IPS-11a (cell line): Measurements from ENCODE around the gene AGK.
"Not testable (repeated sequence)": the region's sequence is repeated elsewhere in the genome, so short reads cannot be mapped to it uniquely, and the experiment has no call there.

ENCODE experiments used
- H3K4me3 ChIP-seq: one replicate; pipeline ENCODE4 v1.5.1; 2013; ENCODE audit warnings: low read depth, low read length, control low read depth

AGK gene

DNA sequence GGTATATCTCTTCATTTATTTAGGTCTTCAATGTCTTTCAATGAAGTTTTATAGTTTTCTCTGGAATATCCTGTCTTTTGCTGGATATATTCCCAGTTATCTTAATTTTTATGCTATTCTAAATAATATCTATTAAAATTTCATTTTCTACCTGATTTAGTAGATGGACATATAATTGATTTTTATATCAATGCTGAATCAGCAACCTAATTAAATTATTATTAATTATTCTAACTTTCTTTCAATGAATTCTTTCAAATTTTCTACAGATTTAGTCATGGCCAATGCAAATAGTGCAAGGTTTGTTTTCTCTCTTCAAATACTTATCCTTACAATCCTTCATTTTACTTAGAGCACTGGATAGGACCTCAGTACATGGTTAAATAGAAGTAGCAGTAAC is 94.0 kb downstream of the AGK start:
- no peak overlapping the region for H3K4me3 ChIP-seq

DNA sequence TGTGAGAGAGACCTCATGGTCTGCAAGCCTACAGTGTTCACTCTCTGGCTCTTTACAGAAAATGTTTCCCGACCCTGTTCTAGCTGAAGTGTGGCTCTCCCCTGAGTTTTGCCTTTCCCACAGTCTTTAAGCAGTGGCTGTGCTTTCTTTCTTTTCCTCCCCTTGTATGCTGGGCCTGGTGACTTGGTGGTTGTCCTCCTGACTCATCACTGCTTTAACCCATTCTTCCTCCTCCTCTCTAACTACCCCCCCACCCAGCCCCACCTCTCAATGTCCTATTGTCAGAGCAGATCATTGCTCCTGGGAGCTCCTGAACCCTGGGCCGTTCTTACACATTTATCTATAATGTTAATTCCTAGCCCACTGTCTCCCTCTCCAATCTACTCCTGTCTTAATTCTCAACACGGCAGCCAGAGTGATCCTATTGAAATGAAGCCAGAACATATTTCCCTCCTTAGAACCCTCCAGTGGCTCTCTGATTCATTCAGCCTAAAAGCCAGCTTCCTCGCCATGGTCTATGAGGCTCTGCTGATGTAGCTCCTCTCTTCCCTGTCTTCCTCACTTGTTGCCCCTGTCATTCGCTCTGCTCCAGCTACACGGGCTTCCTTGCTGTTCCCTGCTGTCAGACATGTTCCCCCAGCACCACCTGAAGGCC is 95.7 kb downstream of the AGK start:
- no peak overlapping the region for H3K4me3 ChIP-seq

- not testable (repeated sequence) for H3K4me3 ChIP-seq
Measured at GRCh38 chr7:141647701-141648100, 96.5 kb downstream of the AGK start.

DNA sequence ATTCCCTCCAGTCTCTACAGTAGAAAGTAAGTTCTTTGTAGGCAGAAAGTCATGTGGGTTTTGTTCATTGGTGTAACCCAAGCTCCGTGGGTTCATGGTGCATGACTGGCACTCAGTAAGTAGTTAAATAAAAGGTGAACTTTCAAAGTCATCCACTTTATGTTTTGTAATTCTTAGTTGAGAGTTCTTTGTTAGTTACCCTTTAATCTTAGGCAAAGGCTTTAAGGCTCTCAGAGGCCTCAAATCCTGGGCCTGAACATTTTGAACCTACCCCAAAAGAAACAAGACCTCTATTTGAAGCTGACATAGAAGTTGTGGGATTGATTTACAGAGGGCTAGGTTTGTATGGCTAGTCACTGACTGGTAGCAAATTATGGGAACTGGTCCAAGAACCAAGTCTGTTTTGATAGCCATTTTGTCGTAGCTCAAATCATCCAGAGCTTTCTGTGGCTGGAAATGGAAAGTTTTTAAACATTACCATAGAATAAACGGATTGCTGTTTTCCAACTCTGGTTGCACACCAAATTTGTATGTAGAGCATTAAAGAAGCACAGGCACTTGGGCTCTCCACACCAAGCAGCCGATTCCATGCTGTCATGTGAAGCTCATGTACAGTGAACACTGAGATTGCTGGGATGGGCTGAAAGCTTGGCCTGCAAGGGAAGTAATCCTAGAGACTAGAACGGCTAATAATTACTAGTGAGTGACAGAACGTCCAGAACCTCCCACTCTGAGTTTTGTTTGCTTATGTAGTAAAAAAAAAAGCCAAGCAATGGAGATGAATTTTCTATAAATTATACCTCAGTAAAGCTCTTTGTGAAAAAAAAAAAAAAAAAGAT is 97.3 kb downstream of the AGK start:
- no peak overlapping the region for H3K4me3 ChIP-seq

DNA sequence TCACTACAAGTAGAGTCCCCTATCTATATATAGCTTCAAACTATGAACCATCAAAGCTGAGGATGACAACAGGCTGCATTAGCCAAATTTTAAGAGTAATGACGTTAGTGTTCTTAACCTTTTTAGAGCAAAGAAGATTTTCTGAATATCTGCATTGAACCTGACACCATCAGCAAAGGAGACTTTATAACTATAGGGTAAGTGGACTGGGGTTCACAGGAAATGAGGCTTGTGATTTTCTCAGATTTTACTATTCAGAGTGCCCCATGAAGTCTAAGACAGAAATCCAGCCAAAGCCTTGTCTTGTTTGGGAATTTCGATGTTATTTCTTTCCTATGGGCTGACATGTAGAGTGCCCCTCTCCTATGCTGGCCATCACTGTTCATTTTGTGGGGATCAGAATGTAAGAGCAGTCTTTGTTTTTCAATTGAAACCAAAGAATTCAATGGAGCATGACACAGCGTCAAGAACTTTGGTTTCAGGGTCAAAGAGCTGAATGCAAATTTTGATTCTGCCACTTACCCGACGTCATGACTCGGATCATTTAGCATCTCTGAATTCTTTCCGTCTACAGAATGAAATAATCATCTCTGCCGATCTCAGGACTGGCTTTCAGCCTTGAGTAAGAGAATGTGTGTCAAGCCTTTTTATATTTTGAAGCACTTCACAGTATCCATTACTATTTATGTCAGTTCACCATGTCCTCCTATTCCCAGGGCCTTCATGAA is 98.1 kb downstream of the AGK start:
- H3K4me3 ChIP-seq: no peak overlapping the region

- no peak overlapping the region for H3K4me3 ChIP-seq
Measured at GRCh38 chr7:141649865-141650634, 98.8 kb downstream of the AGK start.

DNA sequence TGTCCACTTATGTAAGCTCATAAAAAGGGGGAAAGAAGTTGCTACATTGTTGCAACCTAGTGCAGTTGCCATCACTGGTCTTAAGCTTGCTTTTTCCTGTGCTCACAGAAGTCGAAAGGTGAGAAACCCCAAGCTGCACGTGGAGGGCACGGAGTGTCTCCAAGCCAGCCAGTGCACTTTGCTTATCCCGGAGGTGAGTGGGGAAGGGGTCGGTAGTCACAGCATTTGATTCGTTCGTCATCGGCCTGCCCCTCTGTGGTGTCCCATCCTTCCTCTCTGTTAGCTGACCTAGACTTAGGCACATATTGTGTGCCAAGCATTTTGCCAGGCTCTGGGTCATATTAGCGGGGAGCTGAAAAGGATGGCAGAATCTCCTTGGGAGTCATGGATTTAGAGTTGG is 100.2 kb downstream of the AGK start:
- H3K4me3 ChIP-seq: no peak overlapping the region

GRCh38 chr7:141652691-141653090 is 101.5 kb downstream of the AGK start:
- H3K4me3 ChIP-seq: no peak overlapping the region

- H3K4me3 ChIP-seq: no peak overlapping the region
Measured at GRCh38 chr7:141654551-141654950, 103.3 kb downstream of the AGK start.

DNA sequence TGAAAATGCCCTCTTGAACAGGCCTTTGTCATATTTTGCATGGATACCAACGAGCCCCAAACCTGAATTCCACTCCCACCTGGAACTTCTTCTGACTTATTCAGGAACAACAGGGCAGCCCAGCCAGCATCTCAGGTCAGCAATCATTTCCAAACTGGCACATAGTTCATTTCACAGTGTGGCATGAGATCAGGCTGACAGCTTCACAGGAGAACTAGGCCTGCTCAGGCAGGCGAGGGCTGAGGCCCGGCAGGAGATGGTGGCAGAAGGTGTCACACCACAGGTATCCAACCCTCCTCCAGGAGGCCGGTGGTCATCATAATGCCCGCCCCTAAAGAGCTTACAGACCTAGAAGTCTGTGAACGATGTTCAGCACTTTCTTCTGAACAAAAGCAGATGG is 108.3 kb downstream of the AGK start:
- H3K4me3 ChIP-seq: no peak overlapping the region

DNA sequence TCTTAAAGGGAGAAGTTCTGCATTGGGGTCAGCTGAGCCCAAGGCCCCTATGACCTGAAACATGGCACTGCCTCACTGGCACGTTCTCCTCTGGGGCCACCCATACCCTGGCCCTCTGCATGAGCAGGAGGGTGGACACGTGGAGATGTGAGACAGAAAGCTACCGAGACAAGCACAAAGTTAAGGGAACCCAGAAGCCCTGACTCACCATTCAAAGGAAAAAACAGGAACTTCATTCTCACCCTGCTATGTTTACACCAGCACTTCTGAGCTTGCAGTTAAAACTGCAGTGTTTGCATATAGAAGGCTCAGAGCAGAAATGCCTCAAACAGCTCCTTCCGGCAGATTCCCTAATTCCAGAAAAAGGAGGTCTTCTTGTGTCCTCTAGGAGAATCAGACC is 109.0 kb downstream of the AGK start:
- no peak overlapping the region for H3K4me3 ChIP-seq

DNA sequence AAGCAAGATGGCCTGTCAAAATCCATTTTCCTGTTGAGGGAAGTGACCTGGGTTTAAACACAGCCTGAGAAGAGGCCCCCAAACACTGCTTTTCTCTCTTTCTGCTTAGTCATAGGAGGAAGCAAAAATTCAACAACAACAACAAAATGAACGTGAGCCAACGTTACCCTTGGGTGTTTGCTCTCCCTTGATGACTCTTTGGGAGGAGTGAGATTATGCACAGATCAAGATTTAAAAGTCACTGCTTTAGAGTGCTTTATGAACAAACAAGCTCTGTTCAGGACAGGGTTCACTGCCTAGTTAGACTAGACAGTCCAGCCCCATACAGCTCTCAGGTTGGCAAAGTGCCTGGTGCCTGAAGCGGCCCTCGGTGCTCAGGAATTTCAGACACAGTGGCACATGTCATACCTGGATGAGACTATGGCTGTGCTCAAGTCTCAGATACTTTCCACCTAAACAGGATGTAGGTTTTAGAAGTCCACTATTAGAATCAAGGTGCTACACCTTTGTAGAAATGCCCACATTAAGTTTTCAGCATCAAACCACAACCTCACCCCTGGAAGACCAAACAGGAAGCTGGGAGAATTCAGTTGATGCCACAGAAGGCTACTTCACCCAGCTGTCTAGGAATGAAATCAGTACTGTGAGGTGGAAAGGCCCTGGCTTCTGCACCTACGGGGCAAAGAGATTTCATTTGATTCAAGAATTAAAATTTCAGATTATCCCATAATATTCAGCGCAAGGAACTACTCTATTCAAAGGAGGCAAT is 112.1 kb downstream of the AGK start:
- no peak overlapping the region for H3K4me3 ChIP-seq

DNA sequence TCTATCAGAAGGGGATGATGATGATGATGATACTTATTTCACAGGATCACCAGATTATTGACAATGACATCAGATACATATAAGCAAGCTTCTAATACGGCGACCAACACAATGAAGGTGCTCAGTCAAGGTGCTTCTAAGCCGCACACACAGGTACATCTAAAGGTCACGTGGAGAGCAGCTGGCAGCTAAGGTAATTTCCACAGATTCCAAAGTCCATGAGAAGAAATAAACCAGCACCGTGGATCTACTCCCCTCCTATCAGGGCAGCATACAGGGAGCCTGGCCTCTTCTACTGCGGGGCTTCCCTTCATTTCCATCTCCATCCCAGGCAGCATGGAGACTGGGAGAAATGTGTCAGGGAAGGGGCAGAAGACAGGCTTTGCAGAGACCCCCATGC is 113.2 kb downstream of the AGK start:
- no peak overlapping the region for H3K4me3 ChIP-seq

- H3K4me3 ChIP-seq: no peak overlapping the region
Measured at GRCh38 chr7:141665208-141666035, 114.2 kb downstream of the AGK start.

DNA sequence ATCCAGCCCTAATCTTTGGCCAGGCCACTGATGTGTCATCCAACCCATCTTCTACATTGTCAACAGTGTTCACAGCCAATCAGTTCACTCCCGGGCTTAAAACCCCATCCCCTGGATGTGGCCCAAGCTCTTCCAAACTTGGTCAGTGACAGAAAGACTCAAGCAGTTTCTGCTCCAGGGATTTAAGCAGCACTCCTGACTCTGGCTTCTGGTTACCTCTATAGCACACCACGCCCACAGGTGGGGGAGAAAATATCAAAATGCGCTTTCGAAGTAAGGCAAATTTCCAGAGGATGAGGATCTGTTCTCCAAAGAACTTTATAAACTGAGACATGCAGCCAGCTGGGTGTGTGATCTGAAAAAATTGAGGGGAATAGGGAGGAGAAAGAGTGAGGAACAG is 114.9 kb downstream of the AGK start:
- no peak overlapping the region for H3K4me3 ChIP-seq

DNA sequence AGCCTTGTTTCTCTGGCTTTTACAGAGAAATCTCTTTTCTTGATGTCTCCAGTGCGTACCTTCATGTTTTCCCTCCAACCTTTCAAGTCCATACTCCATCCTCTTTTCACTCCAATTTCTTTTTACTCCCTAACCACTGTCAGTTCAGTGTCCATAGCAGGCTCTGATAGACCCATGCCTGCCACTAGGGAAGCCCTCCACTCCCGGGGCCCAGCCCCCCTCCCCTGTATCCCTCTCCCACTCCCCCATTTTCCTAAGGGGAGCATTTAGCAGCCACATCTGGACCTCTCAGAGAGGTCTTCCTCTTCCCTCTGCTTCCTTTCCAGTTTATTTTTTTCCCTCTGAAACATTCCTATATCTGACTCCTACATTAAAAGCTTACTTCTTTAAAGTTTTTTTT is 117.6 kb downstream of the AGK start:
- H3K4me3 ChIP-seq: no peak overlapping the region

DNA sequence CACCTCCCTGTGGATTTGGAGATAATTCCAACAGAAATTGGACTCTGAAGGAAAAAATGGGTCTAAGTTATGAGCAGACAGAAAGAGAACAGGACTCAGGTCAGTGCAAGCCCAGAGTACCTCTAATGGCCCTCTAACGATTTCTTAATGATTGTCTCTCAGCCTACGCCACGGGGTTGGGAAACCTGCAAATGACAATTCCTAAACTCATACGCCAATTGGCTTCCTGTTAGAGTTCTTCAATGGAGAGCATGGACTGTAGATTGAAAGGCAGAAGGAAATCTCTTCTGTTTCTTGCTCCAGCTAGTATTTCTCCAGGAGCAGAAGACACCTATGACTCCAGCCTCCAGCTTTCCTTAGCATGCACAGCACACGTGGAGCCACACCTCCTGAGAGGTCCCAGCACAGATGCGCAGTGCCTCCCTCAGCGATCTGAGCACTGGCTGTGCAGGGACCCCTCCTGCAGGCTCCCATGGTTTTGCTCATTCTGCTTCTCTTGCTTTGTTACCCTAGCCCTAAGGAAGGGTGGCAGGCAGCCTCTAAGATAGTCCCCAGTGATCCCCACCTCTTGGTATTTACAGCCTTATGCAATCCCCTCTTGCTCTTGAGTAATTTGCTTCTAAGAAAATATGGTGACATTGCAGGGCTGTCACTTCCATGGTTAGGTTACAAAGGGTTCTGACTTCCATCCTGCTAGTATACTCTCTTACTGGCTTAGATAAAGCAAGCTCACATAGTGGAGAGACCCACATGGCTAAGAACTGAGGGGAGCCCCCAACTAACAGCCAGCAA is 120.7 kb downstream of the AGK start:
- H3K4me3 ChIP-seq: no peak overlapping the region

GRCh38 chr7:141673346-141673745 is 122.1 kb downstream of the AGK start:
- H3K4me3 ChIP-seq: no peak overlapping the region

- no peak overlapping the region for H3K4me3 ChIP-seq
Measured at GRCh38 chr7:141674171-141674671, 123.0 kb downstream of the AGK start.
